Measurements from ENCODE around the gene ANKRD40CL. TPM values are rescaled to one million over a fixed set of nuclear protein-coding genes. Genes with fewer than 3 reads are reported as not detected.
A peak's percentile ranks its signal among the peaks of the same experiment; 100 is the strongest.

Gene ANKRD40CL
- total RNA-seq, 1 donor from 2014 or later: not detected

DNA sequence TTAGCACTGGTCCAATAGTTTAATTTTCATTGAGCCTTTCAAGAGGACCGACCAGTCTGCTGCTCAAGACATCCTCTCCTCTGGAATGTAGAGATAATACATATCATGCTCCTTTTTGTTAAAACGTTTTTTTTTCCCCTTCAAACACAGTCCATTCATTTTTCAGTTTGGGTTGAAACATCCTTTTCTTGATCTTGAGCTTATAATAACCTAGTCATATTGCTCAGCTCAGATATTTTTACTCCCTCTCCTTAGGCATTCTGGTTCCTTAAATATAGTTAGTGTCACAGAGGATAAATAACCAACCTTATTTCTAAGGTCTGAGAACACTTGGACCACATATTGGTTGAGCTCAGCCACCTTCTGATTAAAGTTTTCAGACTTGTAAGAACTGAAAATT lies 12.8 kb downstream of the ANKRD40CL start:
- DNase-seq (ENCODE audit: extremely low spot score, unreplicated experiment): no peak
- Mint-ChIP-seq H3K4me1 (ENCODE audit: unreplicated experiment) (no peaks in the 10 kb centered on the region), H3K36me3 (ENCODE audit: unreplicated experiment) (peaks cover 46% of the 10 kb centered on the region), H3K9me3 (ENCODE audit: unreplicated experiment) (no peaks in the 10 kb centered on the region), H3K27me3 (ENCODE audit: unreplicated experiment) (no peaks in the 10 kb centered on the region), H3K4me3 (ENCODE audit: unreplicated experiment) (no peak overlapping the region), H3K27ac (ENCODE audit: unreplicated experiment) (no peak overlapping the region)
- TF ChIP-seq, protein P1, sequence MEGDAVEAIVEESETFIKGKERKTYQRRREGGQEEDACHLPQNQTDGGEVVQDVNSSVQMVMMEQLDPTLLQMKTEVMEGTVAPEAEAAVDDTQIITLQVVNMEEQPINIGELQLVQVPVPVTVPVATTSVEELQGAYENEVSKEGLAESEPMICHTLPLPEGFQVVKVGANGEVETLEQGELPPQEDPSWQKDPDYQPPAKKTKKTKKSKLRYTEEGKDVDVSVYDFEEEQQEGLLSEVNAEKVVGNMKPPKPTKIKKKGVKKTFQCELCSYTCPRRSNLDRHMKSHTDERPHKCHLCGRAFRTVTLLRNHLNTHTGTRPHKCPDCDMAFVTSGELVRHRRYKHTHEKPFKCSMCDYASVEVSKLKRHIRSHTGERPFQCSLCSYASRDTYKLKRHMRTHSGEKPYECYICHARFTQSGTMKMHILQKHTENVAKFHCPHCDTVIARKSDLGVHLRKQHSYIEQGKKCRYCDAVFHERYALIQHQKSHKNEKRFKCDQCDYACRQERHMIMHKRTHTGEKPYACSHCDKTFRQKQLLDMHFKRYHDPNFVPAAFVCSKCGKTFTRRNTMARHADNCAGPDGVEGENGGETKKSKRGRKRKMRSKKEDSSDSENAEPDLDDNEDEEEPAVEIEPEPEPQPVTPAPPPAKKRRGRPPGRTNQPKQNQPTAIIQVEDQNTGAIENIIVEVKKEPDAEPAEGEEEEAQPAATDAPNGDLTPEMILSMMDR (IDR thresholded peaks at IDR 0.05): no peak

DNA sequence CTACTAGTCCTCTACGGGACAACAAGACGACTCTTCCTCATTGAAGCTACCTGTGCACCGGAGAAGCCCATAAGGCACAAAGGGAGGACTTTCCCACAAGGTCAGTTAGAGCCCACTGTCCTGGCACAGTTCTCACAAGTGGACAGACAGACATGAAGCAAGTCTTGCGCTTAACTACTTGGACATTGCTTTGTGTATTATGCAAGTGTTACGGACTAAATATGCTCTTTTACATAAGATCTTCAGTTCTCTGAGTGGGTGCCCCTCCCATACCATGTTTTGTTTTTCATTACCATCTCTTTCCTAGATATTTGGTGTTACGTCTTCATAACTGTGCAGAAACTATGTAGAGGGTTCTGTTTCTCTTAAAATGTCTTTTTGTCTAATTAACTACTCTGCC lies 18.1 kb downstream of the ANKRD40CL start:
- DNase-seq (ENCODE audit: extremely low spot score, unreplicated experiment): no peak
- H3K27ac Mint-ChIP-seq (ENCODE audit: unreplicated experiment): peak overlapping the region; percentile 0
- H3K36me3 Mint-ChIP-seq (ENCODE audit: unreplicated experiment): peaks cover 71% of the 10 kb centered on the region
- H3K4me1 Mint-ChIP-seq (ENCODE audit: unreplicated experiment): peaks cover 5% of the 10 kb centered on the region
- no peak overlapping the region for H3K4me3 Mint-ChIP-seq (ENCODE audit: unreplicated experiment)
- TF ChIP-seq, protein P1 (IDR thresholded peaks at IDR 0.05): no peak
- no peaks in the 10 kb centered on the region for H3K27me3 Mint-ChIP-seq (ENCODE audit: unreplicated experiment)
- H3K9me3 Mint-ChIP-seq (ENCODE audit: unreplicated experiment): no peaks in the 10 kb centered on the region

DNA sequence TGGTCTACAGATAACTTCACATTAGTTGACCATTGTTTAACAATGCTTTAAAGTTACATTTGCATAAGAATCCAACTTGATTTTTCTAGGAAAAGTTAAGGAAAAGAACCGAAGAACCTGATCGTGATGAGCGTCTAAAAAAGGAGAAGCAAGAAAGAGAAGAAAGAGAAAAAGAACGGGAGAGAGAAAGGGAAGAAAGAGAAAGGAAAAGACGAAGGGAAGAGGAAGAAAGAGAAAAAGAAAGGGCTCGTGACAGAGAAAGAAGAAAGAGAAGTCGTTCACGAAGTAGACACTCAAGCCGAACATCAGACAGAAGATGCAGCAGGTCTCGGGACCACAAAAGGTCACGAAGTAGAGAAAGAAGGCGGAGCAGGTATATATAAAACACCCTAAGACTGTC lies 21.7 kb downstream of the ANKRD40CL start:
- H3K27me3 Mint-ChIP-seq (ENCODE audit: unreplicated experiment): no peaks in the 10 kb centered on the region
- H3K27ac Mint-ChIP-seq (ENCODE audit: unreplicated experiment): no peak overlapping the region
- peaks cover 75% of the 10 kb centered on the region for H3K36me3 Mint-ChIP-seq (ENCODE audit: unreplicated experiment)

DNA sequence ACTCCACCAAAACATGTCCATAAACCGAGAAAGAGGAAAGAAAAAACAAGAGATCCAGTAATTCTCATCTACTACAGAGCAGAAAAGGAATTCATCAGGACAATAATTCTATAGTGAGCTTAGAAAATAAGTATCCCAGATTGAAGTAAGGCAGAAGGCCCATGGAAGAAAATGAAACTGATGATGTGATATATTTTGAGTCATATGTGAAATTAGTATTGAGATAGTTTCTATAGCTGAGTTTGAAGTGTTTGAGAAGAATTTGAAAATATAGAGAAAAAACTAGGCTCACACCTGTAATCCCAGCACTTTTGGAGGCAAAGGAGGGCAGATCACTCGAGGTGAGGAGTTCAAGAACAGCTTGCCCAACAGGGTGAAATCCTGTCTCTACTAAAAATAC lies 28.2 kb downstream of the ANKRD40CL start:
- no peak overlapping the region for H3K4me3 Mint-ChIP-seq (ENCODE audit: unreplicated experiment)
- DNase-seq (ENCODE audit: extremely low spot score, unreplicated experiment): no peak
- no peak overlapping the region for H3K27ac Mint-ChIP-seq (ENCODE audit: unreplicated experiment)
- TF ChIP-seq, protein P1 (IDR thresholded peaks at IDR 0.05): no peak
- no peaks in the 10 kb centered on the region for H3K27me3 Mint-ChIP-seq (ENCODE audit: unreplicated experiment)
- H3K36me3 Mint-ChIP-seq (ENCODE audit: unreplicated experiment): peaks cover 40% of the 10 kb centered on the region
- no peaks in the 10 kb centered on the region for H3K9me3 Mint-ChIP-seq (ENCODE audit: unreplicated experiment)
- H3K4me1 Mint-ChIP-seq (ENCODE audit: unreplicated experiment): peaks cover 17% of the 10 kb centered on the region

More for the DNA sequence above, 21.7 kb downstream of the ANKRD40CL start:
- TF ChIP-seq, protein P1 (IDR thresholded peaks at IDR 0.05): no peak
- Mint-ChIP-seq H3K9me3 (ENCODE audit: unreplicated experiment) (no peaks in the 10 kb centered on the region), H3K4me1 (ENCODE audit: unreplicated experiment) (peaks cover 5% of the 10 kb centered on the region), H3K4me3 (ENCODE audit: unreplicated experiment) (no peak overlapping the region)
- DNase-seq (ENCODE audit: extremely low spot score, unreplicated experiment): no peak

DNA sequence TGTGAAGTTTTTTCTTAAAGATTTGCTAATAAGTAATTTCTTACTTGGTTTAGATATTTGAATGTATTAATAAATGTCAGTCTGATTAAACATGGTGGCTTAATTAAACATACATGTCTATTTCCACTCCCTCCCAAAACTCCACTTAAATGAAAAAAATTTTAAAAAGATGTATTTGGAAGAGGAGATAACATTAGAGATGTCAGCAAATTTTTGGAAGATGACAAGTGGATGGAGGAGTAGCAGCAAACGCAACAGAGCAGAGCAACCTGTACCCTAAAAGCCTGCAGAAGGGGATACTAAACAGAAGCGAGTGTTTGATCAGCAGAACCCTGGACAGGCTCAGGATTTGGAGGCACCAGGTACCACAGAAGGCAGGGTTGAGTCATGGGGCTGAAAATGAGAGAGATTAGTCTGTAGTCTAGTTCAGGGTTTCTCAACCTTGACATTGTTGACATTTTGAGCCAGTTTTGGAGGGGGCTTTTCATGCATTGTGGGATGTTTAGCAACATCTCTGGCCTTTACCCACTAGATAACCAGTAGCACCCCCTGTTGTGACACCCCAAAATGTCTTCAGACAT lies 30.1 kb downstream of the ANKRD40CL start:
- peaks cover 19% of the 10 kb centered on the region for H3K4me1 Mint-ChIP-seq (ENCODE audit: unreplicated experiment)
- H3K27ac Mint-ChIP-seq (ENCODE audit: unreplicated experiment): no peak overlapping the region
- H3K36me3 Mint-ChIP-seq (ENCODE audit: unreplicated experiment): peaks cover 26% of the 10 kb centered on the region

More for the DNA sequence above, 30.1 kb downstream of the ANKRD40CL start:
- H3K27me3 Mint-ChIP-seq (ENCODE audit: unreplicated experiment): no peaks in the 10 kb centered on the region
- no peaks in the 10 kb centered on the region for H3K9me3 Mint-ChIP-seq (ENCODE audit: unreplicated experiment)
- DNase-seq (ENCODE audit: extremely low spot score, unreplicated experiment): no peak
- TF ChIP-seq, protein P1 (IDR thresholded peaks at IDR 0.05): no peak
- no peak overlapping the region for H3K4me3 Mint-ChIP-seq (ENCODE audit: unreplicated experiment)
